WTC11 (cell line): ENCODE data around the gene ABCB6. TPM values are rescaled to one million over a fixed set of nuclear protein-coding genes. Genes with fewer than 3 reads are reported as not detected.

Source experiments
- ATF6 ChIP-seq: sonication (generic); formaldehyde crosslinking; IDR thresholded peaks from 2 replicates; pipeline ENCODE4 v1.8.1; 2023; ENCODE audit warnings: mild to moderate bottlenecking, missing genetic modification reagents
- CTCF ChIP-seq: fragments of 200-600 bp; IDR thresholded peaks from 2 replicates; pipeline ENCODE4 v1.8.0; 2022; ENCODE audit warnings: antibody characterized with exemption
- EMX1 ChIP-seq: fragments of 250-450 bp; sonication (Bioruptor Pico); IDR thresholded peaks from 2 replicates; pipeline ENCODE4 v1.8.0; 2021; ENCODE audit warnings: mild to moderate bottlenecking
- ERG ChIP-seq: fragments of 250-450 bp; sonication (Bioruptor Pico); IDR thresholded peaks from 2 replicates; pipeline ENCODE4 v1.8.0; 2021; ENCODE audit warnings: mild to moderate bottlenecking
- ESRRA ChIP-seq: sonication (generic); formaldehyde crosslinking; IDR thresholded peaks from 2 replicates; pipeline ENCODE4 v1.8.1; 2022; ENCODE audit warnings: mild to moderate bottlenecking, missing genetic modification reagents, borderline replicate concordance
- ETV6 ChIP-seq: sonication (generic); formaldehyde crosslinking; IDR thresholded peaks from 2 replicates; pipeline ENCODE4 v1.8.1; 2022; ENCODE audit warnings: mild to moderate bottlenecking, missing genetic modification reagents
- FOXJ3 ChIP-seq: sonication (generic); formaldehyde crosslinking; IDR thresholded peaks from 2 replicates; pipeline ENCODE4 v1.9.0; 2021; ENCODE audit warnings: missing genetic modification reagents, mild to moderate bottlenecking, borderline replicate concordance
- GRHL2 ChIP-seq: fragments of 250-450 bp; sonication (Bioruptor Pico); IDR thresholded peaks from 2 replicates; pipeline ENCODE4 v1.8.0; 2022; ENCODE audit warnings: mild to moderate bottlenecking, moderate library complexity; ENCODE audit not compliant: insufficient replicate concordance, severe bottlenecking
- JAZF1 ChIP-seq: fragments of 250-450 bp; sonication (Bioruptor Pico); IDR thresholded peaks from 2 replicates; pipeline ENCODE4 v1.9.0; 2021; ENCODE audit warnings: moderate library complexity, mild to moderate bottlenecking, inconsistent platforms
- MAX ChIP-seq: sonication (generic); formaldehyde crosslinking; IDR thresholded peaks from 2 replicates; pipeline ENCODE4 v1.8.0; 2022; ENCODE audit warnings: mild to moderate bottlenecking, missing genetic modification reagents
- NFATC4 ChIP-seq: fragments of 250-450 bp; sonication (Bioruptor Pico); IDR thresholded peaks from 2 replicates; pipeline ENCODE4 v1.9.0; 2021; ENCODE audit warnings: mild to moderate bottlenecking
- NR1H2 ChIP-seq: sonication (generic); formaldehyde crosslinking; IDR thresholded peaks from 2 replicates; pipeline ENCODE4 v1.9.0; 2021; ENCODE audit warnings: mild to moderate bottlenecking, moderate library complexity, missing genetic modification reagents
- NR2C2 ChIP-seq: sonication (generic); formaldehyde crosslinking; IDR thresholded peaks from 2 replicates; pipeline ENCODE4 v1.8.0; 2022; ENCODE audit warnings: mild to moderate bottlenecking, missing genetic modification reagents
- SOX15 ChIP-seq: fragments of 250-450 bp; sonication (Bioruptor Pico); IDR thresholded peaks from 2 replicates; pipeline ENCODE4 v1.9.0; 2021; ENCODE audit warnings: mild to moderate bottlenecking
- SP1 ChIP-seq: sonication (generic); formaldehyde crosslinking; conservative IDR thresholded peaks from 2 replicates; pipeline ENCODE4 v1.8.1; 2022; ENCODE audit warnings: missing genetic modification reagents
- TCF7 ChIP-seq: sonication (generic); formaldehyde crosslinking; IDR thresholded peaks from 2 replicates; pipeline ENCODE4 v1.8.0; 2022; ENCODE audit warnings: mild to moderate bottlenecking, low read depth, missing genetic modification reagents, moderate library complexity
- USF2 ChIP-seq: sonication (generic); formaldehyde crosslinking; IDR thresholded peaks from 2 replicates; pipeline ENCODE4 v1.8.1; 2023; ENCODE audit warnings: mild to moderate bottlenecking, missing genetic modification reagents, moderate library complexity
- ZNF121 ChIP-seq: sonication (generic); formaldehyde crosslinking; IDR thresholded peaks from 2 replicates; pipeline ENCODE4 v1.8.0; 2023; ENCODE audit warnings: missing genetic modification reagents
- ZNF138 ChIP-seq: sonication (generic); formaldehyde crosslinking; conservative IDR thresholded peaks from 2 replicates; pipeline ENCODE4 v1.8.1; 2022; ENCODE audit warnings: mild to moderate bottlenecking, moderate library complexity, missing genetic modification reagents
- ZNF263 ChIP-seq: sonication (generic); formaldehyde crosslinking; IDR thresholded peaks from 2 replicates; pipeline ENCODE4 v1.8.1; 2022; ENCODE audit warnings: low read depth, mild to moderate bottlenecking, moderate library complexity, missing genetic modification reagents
- ZNF396 ChIP-seq: fragments of 250-450 bp; sonication (Bioruptor Pico); IDR thresholded peaks from 2 replicates; pipeline ENCODE4 v1.8.0; 2021; ENCODE audit warnings: mild to moderate bottlenecking, moderate library complexity, borderline replicate concordance
- ZNF423 ChIP-seq: fragments of 250-450 bp; sonication (Bioruptor Pico); IDR thresholded peaks from 2 replicates; pipeline ENCODE4 v2.1.2; 2022; ENCODE audit warnings: mild to moderate bottlenecking, moderate library complexity
- total RNA-seq: library from RNA; stranded (reverse); gene quantifications from 3 replicates; pipeline ENCODE4 v1.2.3, GENCODE V29; 2021
- TF ChIP-seq, protein P1 (sequence below): sonication (generic); formaldehyde crosslinking; IDR thresholded peaks from 2 replicates; pipeline ENCODE4 v1.8.0; 2022; ENCODE audit warnings: mild to moderate bottlenecking, missing genetic modification reagents
- TF ChIP-seq, protein P2 (sequence below): sonication (generic); formaldehyde crosslinking; IDR thresholded peaks from 2 replicates; pipeline ENCODE4 v1.8.1; 2022; ENCODE audit warnings: mild to moderate bottlenecking, missing genetic modification reagents, moderate library complexity, borderline replicate concordance
- TF ChIP-seq, protein P3 (sequence below): sonication (generic); formaldehyde crosslinking; IDR thresholded peaks from 2 replicates; pipeline ENCODE4 v1.8.1; 2022; ENCODE audit warnings: mild to moderate bottlenecking, moderate library complexity, missing genetic modification reagents
- TF ChIP-seq, protein P4 (sequence below): sonication (generic); formaldehyde crosslinking; IDR thresholded peaks from 2 replicates; pipeline ENCODE4 v1.8.1; 2023; ENCODE audit warnings: mild to moderate bottlenecking, missing genetic modification reagents
- TF ChIP-seq, protein P5 (sequence below): sonication (generic); formaldehyde crosslinking; IDR thresholded peaks from 2 replicates; pipeline ENCODE4 v1.8.1; 2022; ENCODE audit warnings: low read depth, mild to moderate bottlenecking, moderate library complexity, missing genetic modification reagents, borderline replicate concordance

The ABCB6 gene
- total RNA-seq, 1 experiment from 2014 or later: 44.8 TPM

DNA sequence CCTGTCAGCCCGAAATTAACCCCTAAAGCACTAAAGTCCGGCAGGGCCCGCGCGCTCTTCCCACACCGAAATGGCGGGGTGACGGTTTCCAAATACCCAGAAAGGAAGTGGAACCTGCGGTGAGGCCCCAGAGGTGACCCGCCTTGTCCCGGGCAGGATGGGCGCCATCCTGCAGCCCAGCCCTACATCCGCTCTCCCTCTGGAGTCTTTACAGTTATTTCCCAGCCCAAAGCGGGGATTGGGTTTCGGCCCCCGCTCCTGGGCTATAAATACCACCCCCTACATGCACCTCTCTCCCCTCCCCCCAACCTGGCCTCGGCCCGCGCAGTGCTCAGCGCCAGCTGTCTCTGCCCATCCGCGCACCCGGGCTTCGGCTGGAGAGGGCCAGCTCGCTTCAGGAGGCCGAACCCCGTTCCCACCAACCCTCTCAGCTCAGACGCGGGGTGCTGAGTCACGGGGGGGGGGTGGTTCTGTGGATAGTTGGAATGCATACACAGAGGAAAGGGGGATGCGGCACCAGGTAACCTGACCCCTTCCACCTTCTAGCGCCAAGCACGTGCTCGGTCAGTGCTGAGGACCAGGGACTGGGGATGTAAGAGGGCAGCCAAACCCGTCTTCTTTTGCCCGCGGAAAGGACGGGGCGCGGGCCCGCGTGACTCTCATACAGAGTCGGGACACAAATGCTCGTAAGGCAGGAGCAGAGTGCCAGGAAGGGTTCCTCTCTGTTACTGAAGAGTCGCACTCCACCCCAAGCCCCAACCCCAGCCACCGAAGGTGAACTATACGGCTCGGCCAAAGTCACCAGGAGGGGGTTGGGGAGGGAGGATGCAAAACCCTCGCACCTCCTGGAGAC lies 34.4 kb upstream of the ABCB6 start, which contains the start of gene TUBA4B (continued):
- no peak for TF ChIP-seq GRHL2 (CRISPR knock-in tag)
- no peak for TF ChIP-seq ERG (CRISPR knock-in tag)
- TF ChIP-seq CTCF: no peak
- peak; percentile 99 for TF ChIP-seq MAX (CRISPR knock-in tag)
- TF ChIP-seq USF2 (CRISPR knock-in tag): peak; percentile 39
- 0 out of 2 replicates have a peak, but pooled peaks have one; percentile 41 for TF ChIP-seq SP1 (CRISPR knock-in tag)
- no peak for TF ChIP-seq NFATC4 (CRISPR knock-in tag)
- TF ChIP-seq ZNF263 (CRISPR knock-in tag): 0 out of 2 replicates have a peak, but pooled peaks have one; percentile 31
- TF ChIP-seq, protein P1, sequence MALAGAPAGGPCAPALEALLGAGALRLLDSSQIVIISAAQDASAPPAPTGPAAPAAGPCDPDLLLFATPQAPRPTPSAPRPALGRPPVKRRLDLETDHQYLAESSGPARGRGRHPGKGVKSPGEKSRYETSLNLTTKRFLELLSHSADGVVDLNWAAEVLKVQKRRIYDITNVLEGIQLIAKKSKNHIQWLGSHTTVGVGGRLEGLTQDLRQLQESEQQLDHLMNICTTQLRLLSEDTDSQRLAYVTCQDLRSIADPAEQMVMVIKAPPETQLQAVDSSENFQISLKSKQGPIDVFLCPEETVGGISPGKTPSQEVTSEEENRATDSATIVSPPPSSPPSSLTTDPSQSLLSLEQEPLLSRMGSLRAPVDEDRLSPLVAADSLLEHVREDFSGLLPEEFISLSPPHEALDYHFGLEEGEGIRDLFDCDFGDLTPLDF: 0 out of 2 replicates have a peak, but pooled peaks have one; percentile 74
- TF ChIP-seq NR1H2 (CRISPR knock-in tag): no peak
- TF ChIP-seq, protein P2, sequence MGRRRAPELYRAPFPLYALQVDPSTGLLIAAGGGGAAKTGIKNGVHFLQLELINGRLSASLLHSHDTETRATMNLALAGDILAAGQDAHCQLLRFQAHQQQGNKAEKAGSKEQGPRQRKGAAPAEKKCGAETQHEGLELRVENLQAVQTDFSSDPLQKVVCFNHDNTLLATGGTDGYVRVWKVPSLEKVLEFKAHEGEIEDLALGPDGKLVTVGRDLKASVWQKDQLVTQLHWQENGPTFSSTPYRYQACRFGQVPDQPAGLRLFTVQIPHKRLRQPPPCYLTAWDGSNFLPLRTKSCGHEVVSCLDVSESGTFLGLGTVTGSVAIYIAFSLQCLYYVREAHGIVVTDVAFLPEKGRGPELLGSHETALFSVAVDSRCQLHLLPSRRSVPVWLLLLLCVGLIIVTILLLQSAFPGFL (CRISPR knock-in tag): no peak
- TF ChIP-seq JAZF1: no peak
- no peak for TF ChIP-seq EMX1 (CRISPR knock-in tag)
- TF ChIP-seq, protein P3, sequence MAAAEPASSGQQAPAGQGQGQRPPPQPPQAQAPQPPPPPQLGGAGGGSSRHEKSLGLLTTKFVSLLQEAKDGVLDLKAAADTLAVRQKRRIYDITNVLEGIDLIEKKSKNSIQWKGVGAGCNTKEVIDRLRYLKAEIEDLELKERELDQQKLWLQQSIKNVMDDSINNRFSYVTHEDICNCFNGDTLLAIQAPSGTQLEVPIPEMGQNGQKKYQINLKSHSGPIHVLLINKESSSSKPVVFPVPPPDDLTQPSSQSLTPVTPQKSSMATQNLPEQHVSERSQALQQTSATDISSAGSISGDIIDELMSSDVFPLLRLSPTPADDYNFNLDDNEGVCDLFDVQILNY (CRISPR knock-in tag): peak; percentile 79
- TF ChIP-seq TCF7 (CRISPR knock-in tag): no peak
- no peak for TF ChIP-seq FOXJ3 (CRISPR knock-in tag)
- TF ChIP-seq ATF6 (CRISPR knock-in tag): no peak
- TF ChIP-seq, protein P4, sequence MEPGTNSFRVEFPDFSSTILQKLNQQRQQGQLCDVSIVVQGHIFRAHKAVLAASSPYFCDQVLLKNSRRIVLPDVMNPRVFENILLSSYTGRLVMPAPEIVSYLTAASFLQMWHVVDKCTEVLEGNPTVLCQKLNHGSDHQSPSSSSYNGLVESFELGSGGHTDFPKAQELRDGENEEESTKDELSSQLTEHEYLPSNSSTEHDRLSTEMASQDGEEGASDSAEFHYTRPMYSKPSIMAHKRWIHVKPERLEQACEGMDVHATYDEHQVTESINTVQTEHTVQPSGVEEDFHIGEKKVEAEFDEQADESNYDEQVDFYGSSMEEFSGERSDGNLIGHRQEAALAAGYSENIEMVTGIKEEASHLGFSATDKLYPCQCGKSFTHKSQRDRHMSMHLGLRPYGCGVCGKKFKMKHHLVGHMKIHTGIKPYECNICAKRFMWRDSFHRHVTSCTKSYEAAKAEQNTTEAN: no peak
- no peak for TF ChIP-seq NR2C2 (CRISPR knock-in tag)
- TF ChIP-seq, protein P5, sequence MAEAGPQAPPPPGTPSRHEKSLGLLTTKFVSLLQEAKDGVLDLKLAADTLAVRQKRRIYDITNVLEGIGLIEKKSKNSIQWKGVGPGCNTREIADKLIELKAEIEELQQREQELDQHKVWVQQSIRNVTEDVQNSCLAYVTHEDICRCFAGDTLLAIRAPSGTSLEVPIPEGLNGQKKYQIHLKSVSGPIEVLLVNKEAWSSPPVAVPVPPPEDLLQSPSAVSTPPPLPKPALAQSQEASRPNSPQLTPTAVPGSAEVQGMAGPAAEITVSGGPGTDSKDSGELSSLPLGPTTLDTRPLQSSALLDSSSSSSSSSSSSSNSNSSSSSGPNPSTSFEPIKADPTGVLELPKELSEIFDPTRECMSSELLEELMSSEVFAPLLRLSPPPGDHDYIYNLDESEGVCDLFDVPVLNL (CRISPR knock-in tag): no peak
- TF ChIP-seq ZNF396 (CRISPR knock-in tag): no peak
- TF ChIP-seq ZNF423 (CRISPR knock-in tag): no peak
- TF ChIP-seq ETV6 (CRISPR knock-in tag): peak; percentile 51; the same call in 1 of the 2 replicates
- no peak for TF ChIP-seq ZNF138 (CRISPR knock-in tag)
- peak; percentile 46; the same call in 1 of the 2 replicates for TF ChIP-seq ESRRA (CRISPR knock-in tag)
- no peak for TF ChIP-seq SOX15
- TF ChIP-seq ZNF121 (CRISPR knock-in tag): no peak
